Upper lobe of left lung (tissue), 6 donors: Measurements from ENCODE around the gene TRIM17. TPM values are rescaled to one million over a fixed set of nuclear protein-coding genes. Genes with fewer than 3 reads are reported as not detected.

Experiments used
- ATAC-seq, 2 donors: fragments of 200-7000 bp; cut with Tn5 transposase; one replicate each; pipeline ENCODE4 v1.9.1; 2022; ENCODE audit warnings: mild to moderate bottlenecking in 2 of 2, moderate library complexity in 2 of 2; ENCODE audit not compliant: low FRiP score in 2 of 2
- DNase-seq, 2 donors: peaks; one replicate each; pipeline ENCODE4 v3.0.0-alpha.2; 2019 to 2020
- H3K27ac ChIP-seq, 4 donors: fragments of 200-600 bp; sonication (generic); one replicate each; pipeline ENCODE4 v1.5.1; 2016 to 2019
- H3K27me3 ChIP-seq, 4 donors: fragments of 200-600 bp; sonication (generic); one replicate each; pipeline ENCODE4 v1.5.1; 2017 to 2019
- H3K36me3 ChIP-seq, 4 donors: fragments of 200-600 bp; sonication (generic); one replicate each; pipeline ENCODE4 v1.5.1; 2016 to 2019
- H3K4me1 ChIP-seq, 4 donors: fragments of 200-600 bp; sonication (generic); one replicate each; pipeline ENCODE4 v1.5.1; 2018 to 2019
- H3K4me3 ChIP-seq, 4 donors: fragments of 200-600 bp; sonication (generic); one replicate each; pipeline ENCODE4 v1.5.1; 2017 to 2019; ENCODE audit warnings: mild to moderate bottlenecking in 2 of 4, moderate library complexity in 1 of 4
- H3K9me3 ChIP-seq, 4 donors: fragments of 200-600 bp; sonication (generic); one replicate each; pipeline ENCODE4 v1.5.1; 2018 to 2019
- EP300 ChIP-seq, 4 donors: sonication (generic); formaldehyde crosslinking; IDR thresholded peaks; one replicate each; pipeline ENCODE4 v1.5.1; 2017; ENCODE audit warnings: antibody characterized with exemption in 4 of 4, control low read depth in 2 of 4
- POLR2A ChIP-seq, 4 donors: fragments of 450-650 bp; IDR thresholded peaks; one replicate each; pipeline ENCODE4 v1.5.1; 2016 to 2017; ENCODE audit warnings: antibody characterized with exemption in 4 of 4, mild to moderate bottlenecking in 2 of 4
- POLR2AphosphoS5 ChIP-seq, 2 donors: sonication (generic); formaldehyde crosslinking; IDR thresholded peaks; one replicate each; pipeline ENCODE4 v1.5.1; 2017; ENCODE audit warnings: antibody characterized with exemption in 2 of 2
- WGBS, 2 donors: methylation state at CpG; one replicate each; pipeline ENCODE4 v1.1.5; 2017 to 2018; 5-methylcytosine and 5-hydroxymethylcytosine counted together
- total RNA-seq, 6 donors: library from RNA; depleted of rRNA in 4 of 6; stranded (reverse); fragments of >200 nt in 4 of 6; gene quantifications; one replicate each; pipeline versions ENCODE4 v1.1.0 to v1.2.1, GENCODE V29; 2016 to 2021
- TF ChIP-seq, protein P1 (sequence below), 6 experiments: fragments of 450-650 bp in 4 of 6; fragments of 200-600 bp in 2 of 6; sonication (generic) in 2 of 6; IDR thresholded peaks; one replicate each; pipeline ENCODE4 v1.5.1; 2016 to 2019; ENCODE audit warnings: antibody characterized with exemption in 6 of 6
- donor health status: DM: no; HTN: no; CAD: no; lungs with moderate emphysema.
- donor health status: DM: no; HTN: yes; CAD: no; lungs with severe emphysema.

Gene TRIM17
- total RNA-seq, 6 donors from 2014 or later, result 1.2 to 21.0 (median 2.4) TPM

DNA sequence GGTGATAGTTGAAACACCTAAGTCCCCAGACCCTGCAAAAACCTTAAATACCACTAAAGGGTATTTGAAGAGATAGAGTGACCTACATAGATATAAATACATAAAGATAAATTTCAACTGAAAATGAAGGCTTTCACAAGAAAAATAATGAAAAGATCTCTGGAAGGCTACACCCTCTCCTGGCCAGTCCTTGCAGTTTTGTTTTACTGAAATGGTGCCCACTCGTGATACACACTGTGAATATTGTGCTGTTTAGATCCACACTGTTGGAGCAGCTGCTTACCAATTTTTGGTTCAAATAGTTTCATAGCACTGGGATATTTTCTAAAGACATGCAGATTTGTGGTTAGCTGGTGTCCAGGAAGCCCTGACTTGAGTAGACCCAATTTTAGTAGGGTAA lies 39.1 kb upstream of the TRIM17 start:
- peaks cover 0 to 17% (median 6%) of the 10 kb centered on the region in 4 donors for H3K27me3 ChIP-seq
- H3K9me3 ChIP-seq, result no peaks in the 10 kb centered on the region

DNA sequence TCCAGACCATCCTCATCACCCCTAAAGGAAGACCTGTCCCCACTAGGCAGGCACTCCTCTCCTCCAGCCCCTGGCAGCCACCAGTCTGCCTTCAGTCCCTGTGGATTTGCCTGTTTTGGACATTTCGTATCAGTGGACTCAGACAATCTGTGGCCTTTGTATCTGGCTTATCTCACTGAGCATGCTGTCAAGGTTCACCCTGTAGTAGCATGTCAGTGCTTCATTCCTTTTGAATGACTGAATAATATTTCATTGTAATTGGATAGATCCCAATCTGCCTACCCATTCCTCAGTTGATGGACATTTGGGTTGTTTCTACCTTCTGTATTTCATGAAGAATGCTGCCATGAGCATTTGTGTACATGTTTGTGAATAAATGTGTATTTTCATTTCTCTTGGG lies 37.6 kb upstream of the TRIM17 start:
- no peak overlapping the region for H3K27ac ChIP-seq
- peaks cover 2 to 25% (median 20%) of the 10 kb centered on the region in 4 donors for H3K4me1 ChIP-seq
- WGBS, 2 donors, result 79 to 100% methylated on average over 1 of the region's 1 CpG
- no peak for DNase-seq
- peaks cover 0 to 11% (median 5%) of the 10 kb centered on the region in 4 donors for H3K27me3 ChIP-seq
- no peaks in the 10 kb centered on the region for H3K9me3 ChIP-seq
- no peaks in the 10 kb centered on the region for H3K36me3 ChIP-seq
- no peak overlapping the region for H3K4me3 ChIP-seq
- TF ChIP-seq, protein P1, sequence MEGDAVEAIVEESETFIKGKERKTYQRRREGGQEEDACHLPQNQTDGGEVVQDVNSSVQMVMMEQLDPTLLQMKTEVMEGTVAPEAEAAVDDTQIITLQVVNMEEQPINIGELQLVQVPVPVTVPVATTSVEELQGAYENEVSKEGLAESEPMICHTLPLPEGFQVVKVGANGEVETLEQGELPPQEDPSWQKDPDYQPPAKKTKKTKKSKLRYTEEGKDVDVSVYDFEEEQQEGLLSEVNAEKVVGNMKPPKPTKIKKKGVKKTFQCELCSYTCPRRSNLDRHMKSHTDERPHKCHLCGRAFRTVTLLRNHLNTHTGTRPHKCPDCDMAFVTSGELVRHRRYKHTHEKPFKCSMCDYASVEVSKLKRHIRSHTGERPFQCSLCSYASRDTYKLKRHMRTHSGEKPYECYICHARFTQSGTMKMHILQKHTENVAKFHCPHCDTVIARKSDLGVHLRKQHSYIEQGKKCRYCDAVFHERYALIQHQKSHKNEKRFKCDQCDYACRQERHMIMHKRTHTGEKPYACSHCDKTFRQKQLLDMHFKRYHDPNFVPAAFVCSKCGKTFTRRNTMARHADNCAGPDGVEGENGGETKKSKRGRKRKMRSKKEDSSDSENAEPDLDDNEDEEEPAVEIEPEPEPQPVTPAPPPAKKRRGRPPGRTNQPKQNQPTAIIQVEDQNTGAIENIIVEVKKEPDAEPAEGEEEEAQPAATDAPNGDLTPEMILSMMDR (IDR thresholded peaks at IDR 0.05), result no peak
- TF ChIP-seq POLR2AphosphoS5 (IDR thresholded peaks at IDR 0.05) (no peak), POLR2A (IDR thresholded peaks at IDR 0.05) (no peak), EP300 (IDR thresholded peaks at IDR 0.05) (no peak)
- ATAC-seq, result no peak

More for the DNA sequence above, 39.1 kb upstream of the TRIM17 start:
- DNase-seq (no peak), ATAC-seq (no peak)
- Histone ChIP-seq H3K27ac (no peak overlapping the region), H3K4me3 (no peak overlapping the region), H3K36me3 (no peaks in the 10 kb centered on the region), H3K4me1 (peaks cover 6 to 31% (median 26%) of the 10 kb centered on the region in 4 donors)
- 38 to 50% methylated on average over 1 of the region's 1 CpG for WGBS, 2 donors
- TF ChIP-seq POLR2AphosphoS5 (IDR thresholded peaks at IDR 0.05) (no peak), EP300 (IDR thresholded peaks at IDR 0.05) (no peak), POLR2A (IDR thresholded peaks at IDR 0.05) (no peak)
- TF ChIP-seq, protein P1 (IDR thresholded peaks at IDR 0.05), result no peak

DNA sequence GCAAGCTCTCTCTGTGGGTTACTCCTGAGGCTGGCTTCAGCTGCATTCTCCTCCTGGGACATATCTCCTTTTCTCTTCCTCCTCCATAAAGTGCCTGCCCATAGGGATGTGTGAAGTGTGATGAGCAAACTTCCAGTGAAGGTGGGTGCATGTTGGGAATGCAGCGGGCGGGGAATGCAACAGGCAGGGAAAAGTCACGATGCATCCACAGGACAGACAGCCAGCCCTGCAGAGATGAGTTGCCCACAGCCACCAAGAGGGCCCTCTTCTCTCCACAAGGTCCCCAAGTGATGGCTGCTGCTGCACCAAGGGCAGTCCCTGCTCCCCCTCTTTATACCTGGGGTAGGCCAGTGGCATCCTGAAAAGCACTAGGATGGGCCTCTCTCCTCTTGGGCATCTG lies 37.0 kb upstream of the TRIM17 start:
- Histone ChIP-seq H3K9me3 (no peaks in the 10 kb centered on the region), H3K4me1 (peaks cover 0 to 19% (median 14%) of the 10 kb centered on the region in 4 donors), H3K27me3 (peaks cover 0 to 11% (median 4%) of the 10 kb centered on the region in 4 donors), H3K36me3 (no peaks in the 10 kb centered on the region), H3K4me3 (no peak overlapping the region), H3K27ac (no peak overlapping the region)
- DNase-seq (no peak), ATAC-seq (no peak)
- no peak for TF ChIP-seq EP300 (IDR thresholded peaks at IDR 0.05)
- TF ChIP-seq, protein P1 (IDR thresholded peaks at IDR 0.05), result no peak
- TF ChIP-seq POLR2AphosphoS5 (IDR thresholded peaks at IDR 0.05), result no peak
- TF ChIP-seq POLR2A (IDR thresholded peaks at IDR 0.05), result no peak
- WGBS, 2 donors, result 93 to 96% methylated on average over 3 of the region's 3 CpGs

DNA sequence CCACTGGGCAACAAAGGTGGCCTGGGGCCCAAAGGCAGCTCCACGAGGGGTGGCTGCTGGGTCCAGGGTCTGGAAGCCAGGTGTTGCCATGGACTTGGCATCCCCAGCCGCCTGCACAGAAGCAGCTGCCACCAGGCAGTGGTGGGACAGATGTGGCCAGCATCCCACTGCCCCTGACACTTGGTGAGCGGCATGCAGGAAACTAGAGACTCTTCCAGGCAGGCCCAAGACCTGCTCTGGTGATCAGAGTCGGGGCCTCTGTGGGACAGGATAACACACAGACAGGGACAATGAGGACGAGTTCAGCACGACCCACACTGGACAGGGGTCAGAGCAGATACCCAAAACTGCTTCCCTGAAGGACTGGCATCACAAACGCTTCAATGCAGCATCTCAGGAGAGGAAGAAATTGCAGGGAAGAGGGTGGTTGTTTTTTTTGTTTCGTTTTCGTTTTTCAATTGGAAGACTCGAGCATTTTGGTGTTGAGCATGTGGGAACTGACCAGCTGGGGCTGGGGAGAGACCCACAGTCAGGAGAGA lies 36.4 kb upstream of the TRIM17 start:
- ATAC-seq (peak in 1 of 2 donors; percentile 3), DNase-seq (no peak)
- peaks cover 0 to 9% (median 4%) of the 10 kb centered on the region in 4 donors for H3K27me3 ChIP-seq
- no peaks in the 10 kb centered on the region for H3K9me3 ChIP-seq
- no peak overlapping the region for H3K27ac ChIP-seq
- no peaks in the 10 kb centered on the region for H3K36me3 ChIP-seq
- no peak for TF ChIP-seq POLR2AphosphoS5 (IDR thresholded peaks at IDR 0.05)
- TF ChIP-seq, protein P1 (IDR thresholded peaks at IDR 0.05), result no peak
- no peak for TF ChIP-seq POLR2A (IDR thresholded peaks at IDR 0.05)
- no peak for TF ChIP-seq EP300 (IDR thresholded peaks at IDR 0.05)
- no peak overlapping the region for H3K4me3 ChIP-seq
- 87 to 97% methylated on average over 9 to 10 of the region's 10 CpGs for WGBS, 2 donors
- H3K4me1 ChIP-seq, result peaks cover 0 to 14% (median 11%) of the 10 kb centered on the region in 4 donors
